ENCODE data around the gene ADCY5. TPM values are rescaled to one million over a fixed set of nuclear protein-coding genes. Genes with fewer than 3 reads are reported as not detected.

Gene ADCY5
- total and polyA plus RNA-seq, 2 donors (not counting 1 experiment from before 2014, with no cell fraction given): not detected

- DNase-seq: no peak
Observed at GRCh38 chr3:123422457-123422856, 26.4 kb downstream of the ADCY5 start.

More at GRCh38 chr3:123422457-123422856, 26.4 kb downstream of the ADCY5 start:
- Histone ChIP-seq H3K4me1 (ENCODE audit: control insufficient read depth in 2 of 2, insufficient read depth in 2 of 2, low read length in 2 of 2) (no peaks in the 10 kb centered on the region), H3K27me3 (replicated peaks in 1 of 4; ENCODE audit: control extremely low read depth in 1 of 4, control insufficient read depth in 3 of 4, insufficient read depth in 4 of 4, low read length in 3 of 4) (peaks cover 0 to 7% (median 0%) of the 10 kb centered on the region in 4 experiments), H3K4me3 (ENCODE audit: control extremely low read depth in 1 of 5, extremely low read depth in 1 of 5, insufficient read depth in 1 of 5, low read depth in 2 of 5, low read length in 4 of 5) (no peak overlapping the region), H3K27ac (ENCODE audit: low read length in 2 of 2) (no peak overlapping the region), H3K9ac (ENCODE audit: low read length) (no peak overlapping the region), H3K36me3 (replicated peaks in 1 of 2; ENCODE audit: control extremely low read depth in 1 of 2, control insufficient read depth in 1 of 2, extremely low read depth in 1 of 2, insufficient read depth in 2 of 2, low read length in 1 of 2) (no peaks in the 10 kb centered on the region), H2AFZ (ENCODE audit: insufficient read depth, low read depth, low read length, poor library complexity, severe bottlenecking) (no peak overlapping the region), H3K79me2 (ENCODE audit: control insufficient read depth, insufficient read depth, low read length) (no peaks in the 10 kb centered on the region), H3K4me2 (replicated peaks; ENCODE audit: low read depth, low read length, poor library complexity, severe bottlenecking) (no peak overlapping the region), H4K20me1 (ENCODE audit: control insufficient read depth, insufficient read depth, low read length, poor library complexity, severe bottlenecking) (no peaks in the 10 kb centered on the region), H3K9me3 (ENCODE audit: control extremely low read depth in 1 of 3, control insufficient read depth in 2 of 3, insufficient read depth in 1 of 3, low read length in 2 of 3) (no peaks in the 10 kb centered on the region)
- WGBS (ENCODE audit: insufficient coverage): 85% methylated on average over 5 of the region's 5 CpGs
- intact Hi-C loops (cut with micrococcal nuclease): no loop called here
- no peaks in the 10 kb centered on the region for H3K9me3 Mint-ChIP-seq (ENCODE audit: insufficient read depth)
- POLR2A ChIA-PET: no interaction called here
- H3K27me3 Mint-ChIP-seq: peaks cover 12% of the 10 kb centered on the region
- TF ChIP-seq EZH2 (IDR thresholded peaks at IDR 0.05; ENCODE audit: borderline replicate concordance, insufficient read depth, low read depth, low read length, poor library complexity, severe bottlenecking): no peak
- no peak for TF ChIP-seq CTCF (IDR thresholded peaks at IDR 0.05)
- H3K4me3 Mint-ChIP-seq: no peak overlapping the region
- no peak overlapping the region for H3K27ac Mint-ChIP-seq
- CTCF ChIA-PET: no interaction called here
- no peaks in the 10 kb centered on the region for H3K4me1 Mint-ChIP-seq
- no peak for ATAC-seq (ENCODE audit: low read depth)
